ENCODE results near the gene TOB1. TPM values are rescaled to one million over a fixed set of nuclear protein-coding genes. Genes with fewer than 3 reads are reported as not detected.

The TOB1 gene
- total RNA-seq, 1 donor from 2014 or later = 71.1 TPM

DNA sequence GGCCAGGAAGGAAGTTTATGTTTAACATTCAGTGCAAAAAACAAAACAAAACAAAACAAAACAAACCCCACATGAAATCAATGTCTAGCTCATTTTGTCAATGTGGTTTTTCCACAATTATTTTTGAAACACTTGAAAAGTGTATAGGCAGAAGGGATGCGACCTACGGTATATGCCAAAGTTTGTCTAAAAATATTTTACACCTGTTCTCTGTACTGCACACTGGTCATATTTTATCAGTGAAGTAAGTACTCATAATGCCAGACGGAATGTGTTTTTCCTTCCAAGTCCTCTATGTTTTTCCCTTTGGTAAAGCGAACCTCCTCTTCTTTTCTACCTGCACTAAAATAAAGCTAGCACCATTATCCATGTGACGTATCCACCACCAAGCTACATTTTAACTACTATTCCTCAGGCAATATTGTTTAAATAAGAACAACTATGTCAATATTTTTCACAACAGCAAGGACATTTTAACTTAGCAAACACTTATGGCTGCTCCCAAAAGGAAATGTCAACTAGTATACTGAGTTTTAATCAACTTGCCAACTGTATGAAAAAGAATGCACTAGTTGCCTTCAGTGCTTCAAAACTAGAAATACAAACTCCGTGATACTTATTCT is 10.3 kb downstream of the TOB1 start:
- intact Hi-C loops (cut with DNase I) = no loop called here
- DNase-seq (ENCODE audit: low spot score) = no peak

DNA sequence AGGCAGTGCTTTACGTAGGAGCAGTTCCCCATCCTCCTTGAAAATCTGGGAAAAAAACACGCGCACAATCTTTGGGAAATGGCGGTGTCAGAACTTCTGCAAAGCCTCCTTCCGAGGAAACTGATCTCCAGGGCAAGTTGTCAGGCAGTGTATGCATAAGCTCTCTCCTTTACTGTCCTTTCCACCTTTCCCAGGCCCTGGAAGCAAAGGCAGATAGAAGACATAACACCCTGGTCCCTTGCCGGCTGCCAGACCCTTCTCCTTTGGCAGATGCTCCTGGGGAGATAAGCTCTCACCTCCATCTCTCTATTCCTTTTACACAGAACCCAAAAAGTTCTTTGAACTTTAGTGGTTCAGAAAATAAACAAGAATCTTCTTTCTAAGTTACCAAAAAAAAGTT is 12.4 kb downstream of the TOB1 start:
- DNase-seq (ENCODE audit: low spot score) = no peak
- intact Hi-C loops (cut with DNase I) = loop anchor here (2.0 kb wide), 1 partner anchor 95 kb away; no protein-coding TSS in a partner anchor

DNA sequence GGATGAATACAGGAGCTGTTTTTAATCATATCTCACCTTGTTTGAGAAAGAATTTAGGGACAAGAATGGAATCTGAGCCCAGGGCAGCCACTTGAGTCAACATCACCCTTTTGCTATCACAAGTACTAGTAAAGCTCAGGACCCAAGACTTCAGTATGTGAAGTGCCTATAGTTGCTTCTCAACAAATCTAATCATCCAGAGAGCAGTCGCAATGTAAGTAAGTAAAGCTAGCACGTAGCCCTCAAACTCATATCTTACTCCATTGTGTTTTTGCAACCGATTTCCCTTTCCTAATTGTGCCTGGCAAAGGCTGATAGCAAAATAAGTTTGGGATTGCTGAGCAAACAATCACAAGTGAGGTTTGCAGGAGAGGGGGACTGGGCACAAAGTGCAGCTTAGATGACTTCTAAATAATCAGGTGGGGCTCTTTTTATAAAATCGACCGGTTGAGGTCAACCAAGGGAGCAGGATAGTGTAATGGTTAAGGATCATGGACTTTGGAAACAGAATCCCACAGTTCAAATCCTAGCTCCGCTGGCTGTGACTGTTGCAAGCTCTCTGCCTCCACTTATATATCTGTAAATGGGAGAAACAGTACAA is 13.0 kb downstream of the TOB1 start:
- no peak for DNase-seq (ENCODE audit: low spot score)
- intact Hi-C loops (cut with DNase I) = loop anchor here (2.0 kb wide), 1 partner anchor 96 kb away; no protein-coding TSS in a partner anchor

DNA sequence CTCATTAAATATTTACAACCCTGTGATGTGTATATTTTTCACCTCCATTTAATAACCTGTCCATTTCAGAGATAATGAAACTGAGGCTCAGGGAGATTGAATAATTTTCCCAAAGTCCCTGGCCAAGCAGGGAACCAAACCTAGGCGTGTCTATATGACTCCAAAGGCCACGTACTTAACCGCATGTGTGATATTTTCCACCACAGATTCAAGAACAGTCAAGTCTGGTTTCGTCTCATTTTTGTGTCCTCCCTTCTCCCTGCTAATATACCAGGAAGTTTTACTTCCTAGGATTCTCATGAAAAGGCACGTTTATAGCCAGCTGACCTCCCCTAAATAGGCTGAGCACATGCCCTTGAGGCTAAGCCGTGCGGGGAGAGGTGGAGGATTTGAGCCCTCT is 15.5 kb downstream of the TOB1 start:
- no peak for DNase-seq (ENCODE audit: low spot score)
- intact Hi-C loops (cut with DNase I) = no loop called here

GRCh38 chr17:50848711-50849110 is 17.4 kb downstream of the TOB1 start:
- no peak for DNase-seq (ENCODE audit: low spot score)
- intact Hi-C loops (cut with DNase I) = no loop called here

DNA sequence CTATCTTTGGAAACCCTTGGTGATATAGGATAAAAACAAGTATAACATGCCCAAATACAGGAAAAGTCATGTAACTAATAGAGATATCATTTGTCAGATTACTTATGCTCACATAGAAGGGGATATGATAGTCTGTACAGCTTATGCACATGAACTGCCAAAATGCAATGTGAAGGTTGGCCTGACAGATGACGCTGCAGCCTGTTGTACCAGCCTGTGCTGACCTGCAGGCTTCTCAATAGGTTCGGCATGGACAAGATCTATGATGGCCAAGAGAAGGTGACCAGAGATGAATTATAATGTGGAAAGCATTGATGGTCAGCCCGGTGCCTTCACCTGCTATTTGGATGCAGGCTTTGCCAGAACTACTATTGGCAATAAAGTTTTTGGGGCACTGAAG is 18.1 kb downstream of the TOB1 start:
- intact Hi-C loops (cut with DNase I) = no loop called here
- DNase-seq (ENCODE audit: low spot score) = no peak

DNA sequence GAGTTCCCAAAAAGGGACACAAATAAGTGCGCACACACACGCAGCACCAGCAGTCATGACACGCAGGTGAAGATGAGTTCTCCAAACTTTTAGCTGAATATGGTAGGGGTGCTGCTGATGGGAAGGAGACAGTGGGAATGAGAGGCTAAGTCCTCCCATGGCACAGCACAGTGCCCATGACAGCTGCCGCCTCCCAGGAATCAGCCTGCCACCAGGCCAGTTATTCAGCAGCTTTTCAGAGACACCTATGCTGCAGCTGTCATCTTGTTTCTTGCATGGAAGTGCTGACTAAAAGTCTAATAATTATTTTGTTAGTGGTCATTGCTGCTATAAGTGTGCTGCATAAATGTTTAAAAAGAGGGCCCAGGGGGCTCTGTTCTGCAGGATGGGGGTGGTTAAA is 18.6 kb downstream of the TOB1 start:
- intact Hi-C loops (cut with DNase I) = no loop called here
- no peak for DNase-seq (ENCODE audit: low spot score)

- no peak for DNase-seq (ENCODE audit: low spot score)
- intact Hi-C loops (cut with DNase I) = no loop called here
Measured at GRCh38 chr17:50845240-50846147, 20.7 kb downstream of the TOB1 start.

GRCh38 chr17:50844117-50844700 is 21.9 kb downstream of the TOB1 start:
- DNase-seq (ENCODE audit: low spot score) = no peak
- intact Hi-C loops (cut with DNase I) = no loop called here

- intact Hi-C loops (cut with DNase I) = loop anchor here (2.0 kb wide), 1 partner anchor 297 kb away; the partner anchor contains the start of gene SPATA20
- no peak for DNase-seq (ENCODE audit: low spot score)
Measured at GRCh38 chr17:50843150-50843905, 22.8 kb downstream of the TOB1 start.

GRCh38 chr17:50842506-50843149 is 23.5 kb downstream of the TOB1 start:
- no peak for DNase-seq (ENCODE audit: low spot score)
- intact Hi-C loops (cut with DNase I) = loop anchor here (1.0 to 2.0 kb wide), 2 partner anchors 59 to 296 kb away; partner anchors contain the start of gene SPATA20

- no peak for DNase-seq (ENCODE audit: low spot score)
- intact Hi-C loops (cut with DNase I) = loop anchor here (1.0 to 2.0 kb wide), 2 partner anchors 59 to 295 kb away; partner anchors contain the start of gene SPATA20
Measured at GRCh38 chr17:50841949-50842354, 24.2 kb downstream of the TOB1 start.

- no peak for DNase-seq (ENCODE audit: low spot score)
- intact Hi-C loops (cut with DNase I) = no loop called here
Measured at GRCh38 chr17:50841277-50841948, 24.7 kb downstream of the TOB1 start.

DNA sequence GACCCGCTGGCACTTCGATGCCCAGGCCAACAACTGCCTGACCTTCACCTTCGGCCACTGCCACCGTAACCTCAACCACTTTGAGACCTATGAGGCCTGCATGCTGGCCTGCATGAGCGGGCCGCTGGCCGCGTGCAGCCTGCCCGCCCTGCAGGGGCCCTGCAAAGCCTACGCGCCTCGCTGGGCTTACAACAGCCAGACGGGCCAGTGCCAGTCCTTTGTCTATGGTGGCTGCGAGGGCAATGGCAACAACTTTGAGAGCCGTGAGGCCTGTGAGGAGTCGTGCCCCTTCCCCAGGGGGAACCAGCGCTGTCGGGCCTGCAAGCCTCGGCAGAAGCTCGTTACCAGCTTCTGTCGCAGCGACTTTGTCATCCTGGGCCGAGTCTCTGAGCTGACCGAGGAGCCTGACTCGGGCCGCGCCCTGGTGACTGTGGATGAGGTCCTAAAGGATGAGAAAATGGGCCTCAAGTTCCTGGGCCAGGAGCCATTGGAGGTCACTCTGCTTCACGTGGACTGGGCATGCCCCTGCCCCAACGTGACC is 25.8 kb downstream of the TOB1 start:
- DNase-seq (ENCODE audit: low spot score) = no peak
- intact Hi-C loops (cut with DNase I) = no loop called here

- intact Hi-C loops (cut with DNase I) = no loop called here
- no peak for DNase-seq (ENCODE audit: low spot score)
Measured at GRCh38 chr17:50839591-50840310, 26.4 kb downstream of the TOB1 start.

GRCh38 chr17:50837980-50838954 is 27.9 kb downstream of the TOB1 start:
- intact Hi-C loops (cut with DNase I) = no loop called here
- no peak for DNase-seq (ENCODE audit: low spot score)
